HCT116 (cell line): ENCODE results near the gene HES5.

Experiments used
- CTCF ChIP-seq, 3 experiments: fragments of 200-600 bp in 1 of 3; sonication (generic) in 1 of 3; IDR thresholded peaks in 2 of 3; conservative IDR thresholded peaks in 1 of 3; 2 replicates each; pipeline ENCODE4 v1.5.1; 2012 to 2017; ENCODE audit warnings: low read depth in 2 of 3, low read length in 2 of 3, antibody characterized with exemption in 1 of 3, borderline replicate concordance in 1 of 3, control low read depth in 1 of 3, mild to moderate bottlenecking in 1 of 3, mixed read lengths in 1 of 3, mixed run types in 1 of 3, moderate library complexity in 1 of 3; ENCODE audit not compliant: insufficient read depth in 1 of 3
- EZH2 ChIP-seq: fragments of 200-600 bp; sonication (generic); IDR thresholded peaks from 2 replicates; pipeline ENCODE4 v1.6.1; 2017; ENCODE audit warnings: antibody characterized with exemption, mixed run types
- EZH2phosphoT487 ChIP-seq: fragments of 200-600 bp; IDR thresholded peaks from 2 replicates; pipeline ENCODE4 v1.6.1; 2018; ENCODE audit warnings: antibody characterized with exemption, borderline replicate concordance

DNA sequence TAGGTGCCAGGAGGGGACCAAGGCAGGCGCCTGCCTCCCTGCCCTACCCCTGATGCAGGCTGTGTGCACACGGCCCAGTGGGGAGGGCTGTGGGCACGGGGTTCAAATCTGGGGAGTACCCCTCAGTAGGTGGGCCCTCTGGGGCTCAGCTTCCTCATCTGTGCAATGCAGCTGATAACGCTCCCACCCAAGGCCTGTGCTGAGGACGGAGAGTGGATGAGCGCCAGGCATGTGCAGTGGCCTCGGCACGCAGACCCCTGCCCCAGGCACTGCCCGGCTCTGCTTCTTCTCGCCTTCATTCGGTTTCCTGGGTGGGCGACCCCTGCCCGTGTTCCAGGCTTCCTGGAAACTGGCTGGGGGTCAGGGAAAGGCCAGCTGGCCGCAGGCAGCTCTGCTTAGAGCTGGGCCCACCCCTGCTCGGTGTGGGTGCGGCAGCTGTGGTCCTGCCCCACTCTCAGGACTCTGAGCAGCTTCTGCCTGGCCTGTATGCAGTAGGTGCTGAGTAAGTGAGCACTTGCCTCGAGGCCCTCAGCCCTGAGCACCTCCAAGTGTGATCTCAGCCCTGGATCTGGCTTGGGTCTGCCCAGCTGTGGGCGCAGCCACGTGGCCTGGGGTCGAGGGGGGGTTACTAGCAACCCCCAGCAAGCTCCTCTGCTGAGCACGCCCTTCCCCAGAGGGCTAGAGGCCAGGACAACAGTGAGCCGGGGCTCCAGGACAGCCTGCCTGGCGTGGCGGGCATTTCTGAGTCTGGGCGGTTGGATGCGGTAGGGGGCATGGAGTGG, 14.2 kb upstream of the HES5 start:
- no peak for TF ChIP-seq EZH2
- no peak for TF ChIP-seq CTCF (IDR thresholded peaks at IDR 0.05 in 2 of 3, conservative IDR thresholded peaks at IDR 0.05 in 1 of 3; ENCODE audit: borderline replicate concordance in 1 of 3, insufficient read depth in 1 of 3, low read depth in 2 of 3, low read length in 2 of 3)
- TF ChIP-seq EZH2phosphoT487: no peak
